Liver (tissue), 9 donors: Measurements from ENCODE around the gene ROM1. TPM values are rescaled to one million over a fixed set of nuclear protein-coding genes. Genes with fewer than 3 reads are reported as not detected.

ENCODE experiments used
- DNase-seq: peaks from one replicate; pipeline ENCODE4 v3.0.0-alpha.2; 2017; ENCODE audit warnings: low spot score
- H3K27ac ChIP-seq, 2 donors: one replicate each; pipeline ENCODE4 v1.7.0; 2013; ENCODE audit warnings: inconsistent platforms in 2 of 2, low read length in 2 of 2, control low read depth in 1 of 2, low read depth in 1 of 2, mild to moderate bottlenecking in 1 of 2
- H3K27me3 ChIP-seq, 4 donors: one replicate each; pipeline versions ENCODE4 v1.6.1 to v1.7.0; 2013; ENCODE audit warnings: low read length in 3 of 4, inconsistent platforms in 1 of 4, mild to moderate bottlenecking in 1 of 4, moderate library complexity in 1 of 4; ENCODE audit not compliant: control insufficient read depth in 4 of 4, insufficient read depth in 4 of 4
- H3K36me3 ChIP-seq, 4 donors: one replicate each; pipeline versions ENCODE4 v1.6.1 to v1.7.0; 2013; ENCODE audit warnings: low read length in 3 of 4, mild to moderate bottlenecking in 3 of 4, low read depth in 1 of 4, moderate library complexity in 1 of 4; ENCODE audit not compliant: control insufficient read depth in 4 of 4, insufficient read depth in 3 of 4
- H3K4me1 ChIP-seq, 4 donors: one replicate each; pipeline versions ENCODE4 v1.6.1 to v1.7.0; 2013; ENCODE audit warnings: low read length in 3 of 4, mild to moderate bottlenecking in 3 of 4, moderate library complexity in 1 of 4; ENCODE audit not compliant: control insufficient read depth in 4 of 4, insufficient read depth in 4 of 4
- H3K4me3 ChIP-seq, 3 donors: one replicate each; pipeline versions ENCODE4 v1.6.1 to v1.7.0; 2013; ENCODE audit warnings: low read length in 3 of 3, control low read depth in 1 of 3, low read depth in 1 of 3, mild to moderate bottlenecking in 1 of 3
- H3K9ac ChIP-seq, 2 donors: one replicate each; pipeline ENCODE4 v1.7.0; 2013; ENCODE audit warnings: low read length in 2 of 2, mild to moderate bottlenecking in 2 of 2, moderate library complexity in 2 of 2, control low read depth in 1 of 2, low read depth in 1 of 2
- H3K9me3 ChIP-seq, 4 donors: one replicate each; pipeline versions ENCODE4 v1.6.1 to v1.7.0; 2013; ENCODE audit warnings: low read length in 3 of 4; ENCODE audit not compliant: control insufficient read depth in 4 of 4
- ATF3 ChIP-seq: IDR thresholded peaks from 2 replicates; pipeline ENCODE4 v1.6.1; 2016; ENCODE audit warnings: antibody characterized with exemption
- CTCF ChIP-seq: fragments of 150-350 bp; IDR thresholded peaks from 2 replicates; pipeline ENCODE4 v1.5.1; 2017; ENCODE audit warnings: improper control_type of control experiment, low read depth, low read length; ENCODE audit not compliant: missing input control
- FOXA1 ChIP-seq: IDR thresholded peaks from 2 replicates; pipeline ENCODE4 v1.6.1; 2016; ENCODE audit warnings: antibody characterized with exemption
- FOXA2 ChIP-seq: IDR thresholded peaks from 2 replicates; pipeline ENCODE4 v1.6.1; 2016; ENCODE audit warnings: antibody characterized with exemption
- GABPA ChIP-seq, 2 donors: IDR thresholded peaks in 1 of 2; conservative IDR thresholded peaks in 1 of 2; 2 replicates each; pipeline ENCODE4 v1.6.1; 2016; ENCODE audit warnings: antibody characterized with exemption in 2 of 2, mild to moderate bottlenecking in 1 of 2, moderate library complexity in 1 of 2
- HNF4A ChIP-seq, 2 donors: conservative IDR thresholded peaks; 2 replicates each; pipeline ENCODE4 v1.6.1; 2016; ENCODE audit warnings: antibody characterized with exemption in 2 of 2, mild to moderate bottlenecking in 2 of 2
- HNF4G ChIP-seq: IDR thresholded peaks from 2 replicates; pipeline ENCODE4 v1.6.1; 2016; ENCODE audit warnings: antibody characterized with exemption
- JUND ChIP-seq, 2 donors: IDR thresholded peaks; 2 replicates each; pipeline ENCODE4 v1.6.1; 2016; ENCODE audit warnings: antibody characterized with exemption in 2 of 2
- MAX ChIP-seq: IDR thresholded peaks from 2 replicates; pipeline ENCODE4 v1.6.1; 2016; ENCODE audit warnings: antibody characterized with exemption
- NR2F2 ChIP-seq: IDR thresholded peaks from 2 replicates; pipeline ENCODE4 v1.6.1; 2016; ENCODE audit warnings: antibody characterized with exemption
- RAD21 ChIP-seq, 2 donors: IDR thresholded peaks; 2 replicates each; pipeline ENCODE4 v1.6.1; 2016; ENCODE audit warnings: antibody characterized with exemption in 2 of 2, mild to moderate bottlenecking in 2 of 2
- SP1 ChIP-seq: IDR thresholded peaks from 2 replicates; pipeline ENCODE4 v1.6.1; 2018; ENCODE audit warnings: antibody characterized with exemption, mild to moderate bottlenecking
- TAF1 ChIP-seq: conservative IDR thresholded peaks from 2 replicates; pipeline ENCODE4 v1.6.1; 2016; ENCODE audit warnings: antibody characterized with exemption, mild to moderate bottlenecking
- YY1 ChIP-seq: IDR thresholded peaks from 2 replicates; pipeline ENCODE4 v1.6.1; 2016; ENCODE audit warnings: antibody characterized with exemption, mild to moderate bottlenecking
- ZBTB33 ChIP-seq: IDR thresholded peaks from 2 replicates; pipeline ENCODE4 v1.6.1; 2016; ENCODE audit warnings: antibody characterized with exemption
- WGBS: extraction: QIAGEN DNeasy Blood & Tissue Kit; methylation state at CpG from one replicate; pipeline ENCODE4 v1.1.7; 2013; 5-methylcytosine and 5-hydroxymethylcytosine counted together
- polyA plus RNA-seq, 2 donors: library from polyadenylated mRNA; stranded (reverse) in 1 of 2; unstranded in 1 of 2; fragments of 200-250 nt in 1 of 2; fragments of >200 nt in 1 of 2; fragmentation: Nextera tagmentation in 1 of 2; extraction: Ambion mirVana in 1 of 2; gene quantifications; one replicate each; pipeline versions ENCODE4 v1.2.1 to v1.2.3, GENCODE V29; 2013 to 2015
- total RNA-seq, 2 donors: library from RNA; depleted of rRNA; stranded (reverse); fragments of >200 nt; gene quantifications; one replicate each; pipeline ENCODE4 v1.2.3, GENCODE V29; 2014
- donor health status: healthy.
- donor health status: healthy.
- donor health status: healthy.
- donor health status: healthy.
- donor health status: healthy.

Gene ROM1
- total and polyA plus RNA-seq, 4 donors, result 0.84 to 3.9 (median 1.1) TPM

- Histone ChIP-seq H3K9ac (no peak overlapping the region), H3K4me3 (peak overlapping the region; percentile 42 to 58 (median 48)), H3K9me3 (no peaks in the 10 kb centered on the region), H3K27me3 (no peaks in the 10 kb centered on the region), H3K4me1 (peaks cover 10 to 45% (median 30%) of the 10 kb centered on the region in 4 donors), H3K36me3 (peaks cover 2 to 19% (median 13%) of the 10 kb centered on the region in 4 donors), H3K27ac (peak overlapping the region; percentile 89 to 90)
- 29% methylated on average over 96 of the region's 96 CpGs for WGBS
- DNase-seq, result peak; percentile 69
- TF ChIP-seq NR2F2, result peak; percentile 2
- TF ChIP-seq ZBTB33, result no peak
- peak; percentile 38 for TF ChIP-seq SP1
Observed at GRCh38 chr11:62602141-62603071, 10.7 kb upstream of the ROM1 start.

GRCh38 chr11:62603072-62603408 is 10.0 kb upstream of the ROM1 start:
- peaks cover 2 to 12% (median 7%) of the 10 kb centered on the region in 4 donors for H3K36me3 ChIP-seq
- 92% methylated on average over 13 of the region's 13 CpGs for WGBS
- no peaks in the 10 kb centered on the region for H3K27me3 ChIP-seq
- H3K9ac ChIP-seq, result no peak overlapping the region
- H3K4me1 ChIP-seq, result peaks cover 12 to 51% (median 34%) of the 10 kb centered on the region in 4 donors
- H3K9me3 ChIP-seq, result no peaks in the 10 kb centered on the region
- TF ChIP-seq MAX (no peak), TAF1 (no peak), GABPA (IDR thresholded peaks at IDR 0.05 in 1 of 2, conservative IDR thresholded peaks at IDR 0.05 in 1 of 2) (no peak), CTCF (no peak), NR2F2 (no peak), YY1 (no peak), HNF4A (conservative IDR thresholded peaks at IDR 0.05) (no peak), HNF4G (no peak), FOXA1 (no peak), FOXA2 (no peak)
- no peak for DNase-seq
- H3K27ac ChIP-seq, result no peak overlapping the region
- H3K4me3 ChIP-seq, result no peak overlapping the region

GRCh38 chr11:62603776-62604299 is 9.2 kb upstream of the ROM1 start:
- Histone ChIP-seq H3K9me3 (no peaks in the 10 kb centered on the region), H3K36me3 (peaks cover 2 to 14% (median 3%) of the 10 kb centered on the region in 4 donors), H3K4me3 (no peak overlapping the region), H3K9ac (no peak overlapping the region), H3K27ac (no peak overlapping the region), H3K4me1 (peaks cover 12 to 55% (median 34%) of the 10 kb centered on the region in 4 donors), H3K27me3 (no peaks in the 10 kb centered on the region)
- 95% methylated on average over 8 of the region's 8 CpGs for WGBS
- DNase-seq, result no peak
- no peak for TF ChIP-seq HNF4A (conservative IDR thresholded peaks at IDR 0.05)
- TF ChIP-seq YY1, result no peak
- TF ChIP-seq ZBTB33, result no peak
- no peak for TF ChIP-seq FOXA1
- no peak for TF ChIP-seq GABPA (IDR thresholded peaks at IDR 0.05 in 1 of 2, conservative IDR thresholded peaks at IDR 0.05 in 1 of 2)
- no peak for TF ChIP-seq JUND (IDR thresholded peaks at IDR 0.05)
- no peak for TF ChIP-seq RAD21 (IDR thresholded peaks at IDR 0.05)
- no peak for TF ChIP-seq SP1
- TF ChIP-seq ATF3, result no peak
- TF ChIP-seq HNF4G, result no peak
- TF ChIP-seq NR2F2, result no peak
